H4 (cell line): ENCODE measurements around the gene FOXRED2. TPM values are rescaled to one million over a fixed set of nuclear protein-coding genes. Genes with fewer than 3 reads are reported as not detected.
"Not testable (repeated sequence)": the region's sequence is repeated elsewhere in the genome, so short reads cannot be mapped to it uniquely, and the experiment has no call there.

Source experiments
- DNase-seq: peaks from one replicate; pipeline ENCODE4 v3.0.0-alpha.2; 2015; ENCODE audit warnings: low spot score
- total RNA-seq: library from RNA; depleted of rRNA; stranded (reverse); fragments of >200 nt; shearing (Covaris generic); gene quantifications from 2 replicates; pipeline ENCODE4 v1.2.3, GENCODE V29; 2014

The FOXRED2 gene
- total RNA-seq, 1 experiment from 2014 or later = 21.6 TPM

GRCh38 chr22:36519906-36520305, 13.1 kb upstream of the FOXRED2 start:
- DNase-seq = not testable (repeated sequence)

DNA sequence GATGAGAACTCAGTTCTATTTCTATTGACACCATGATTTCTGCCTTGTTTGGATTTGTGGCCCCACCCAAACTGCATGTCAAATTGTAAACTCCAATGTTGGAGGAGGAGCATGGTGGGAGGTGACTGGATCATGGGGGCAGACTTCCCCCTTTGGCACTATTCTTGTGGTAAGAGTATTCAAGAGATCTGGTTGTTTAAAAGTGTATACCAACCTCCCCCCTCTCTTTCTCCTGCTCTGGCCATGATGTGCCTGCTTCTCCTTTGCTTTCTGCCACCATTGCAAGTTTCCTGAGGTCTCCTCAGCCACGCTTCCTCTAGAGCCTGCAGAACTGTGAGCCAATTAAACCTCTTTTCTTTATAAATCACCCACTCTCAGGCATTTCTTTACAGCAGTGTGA, 7.9 kb upstream of the FOXRED2 start:
- DNase-seq = no peak

GRCh38 chr22:36512991-36513390, 6.2 kb upstream of the FOXRED2 start:
- DNase-seq = no peak

GRCh38 chr22:36512333-36512732, 5.5 kb upstream of the FOXRED2 start:
- no peak for DNase-seq

GRCh38 chr22:36510966-36511881, 4.4 kb upstream of the FOXRED2 start:
- peak; percentile 25 for DNase-seq

- DNase-seq = no peak
Observed at GRCh38 chr22:36510384-36510783, 3.5 kb upstream of the FOXRED2 start.

DNA sequence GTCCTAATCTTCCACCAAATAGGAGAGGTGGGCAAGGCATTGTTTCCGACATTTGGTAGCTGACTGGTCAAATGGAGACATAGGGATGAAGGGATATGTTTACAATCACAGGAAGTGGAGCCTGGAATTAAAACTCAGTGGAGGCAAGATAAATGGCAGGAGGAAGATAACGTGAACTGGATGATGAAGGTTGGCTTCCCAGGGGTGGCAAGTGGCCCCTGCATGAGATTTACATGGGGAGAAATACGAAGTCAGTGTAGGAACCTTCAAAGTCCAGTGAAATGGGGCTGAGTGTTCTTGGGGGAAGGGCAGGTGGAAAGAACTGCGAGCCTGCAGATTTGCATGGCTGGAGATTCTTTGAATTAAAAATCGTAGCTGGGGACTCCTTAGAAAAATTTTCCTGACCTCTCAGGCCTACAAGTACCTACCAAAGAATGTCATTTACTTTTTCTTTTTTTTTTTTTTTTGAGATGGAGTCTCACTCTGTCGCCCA, 724 bp upstream of the FOXRED2 start:
- no peak for DNase-seq

GRCh38 chr22:36505998-36506635, 723 bp downstream of the FOXRED2 start:
- DNase-seq = no peak

- no peak for DNase-seq
Observed at GRCh38 chr22:36497910-36498665, 8.8 kb downstream of the FOXRED2 start.

- no peak for DNase-seq
Observed at GRCh38 chr22:36493690-36494110, 13.1 kb downstream of the FOXRED2 start.

DNA sequence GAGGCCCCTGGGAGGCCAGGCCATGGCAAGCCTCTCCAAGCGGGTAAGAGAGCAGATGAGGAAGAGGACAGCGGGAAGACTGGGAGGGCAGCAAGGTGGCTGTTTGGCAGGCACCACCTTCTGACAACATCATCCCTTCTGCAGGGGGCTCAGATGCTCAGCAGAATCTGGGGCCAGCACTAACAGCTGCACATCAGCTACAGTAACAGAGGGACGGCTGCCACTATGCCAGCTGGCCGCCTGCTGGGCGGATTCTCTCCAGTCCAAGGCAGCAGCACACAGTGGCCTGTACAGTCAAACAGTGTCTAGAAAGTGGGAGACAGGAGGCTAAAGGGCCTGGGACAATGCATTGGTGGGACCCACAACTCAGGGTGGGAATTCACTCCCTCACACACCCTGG, 14.7 kb downstream of the FOXRED2 start:
- no peak for DNase-seq

DNA sequence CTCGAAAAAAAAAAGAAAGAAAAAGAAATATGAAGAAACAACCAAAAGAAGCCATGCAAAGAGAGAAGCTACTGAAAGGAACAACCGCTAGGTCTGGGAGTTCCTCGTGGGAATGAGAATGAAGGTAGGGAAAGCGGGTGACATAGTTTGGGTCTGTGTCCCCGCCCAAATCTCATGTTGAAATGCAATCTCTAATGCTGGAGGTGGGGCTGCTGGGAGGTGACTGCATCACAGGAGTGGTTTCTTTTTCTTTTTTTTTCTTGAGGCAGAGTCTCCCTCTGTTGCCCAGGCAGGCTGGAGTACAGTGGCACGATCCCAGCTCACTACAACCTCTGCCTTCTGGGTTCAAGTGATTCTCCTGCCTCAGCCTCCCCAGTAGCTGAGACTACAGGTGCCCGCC, 15.7 kb downstream of the FOXRED2 start:
- DNase-seq = no peak

DNA sequence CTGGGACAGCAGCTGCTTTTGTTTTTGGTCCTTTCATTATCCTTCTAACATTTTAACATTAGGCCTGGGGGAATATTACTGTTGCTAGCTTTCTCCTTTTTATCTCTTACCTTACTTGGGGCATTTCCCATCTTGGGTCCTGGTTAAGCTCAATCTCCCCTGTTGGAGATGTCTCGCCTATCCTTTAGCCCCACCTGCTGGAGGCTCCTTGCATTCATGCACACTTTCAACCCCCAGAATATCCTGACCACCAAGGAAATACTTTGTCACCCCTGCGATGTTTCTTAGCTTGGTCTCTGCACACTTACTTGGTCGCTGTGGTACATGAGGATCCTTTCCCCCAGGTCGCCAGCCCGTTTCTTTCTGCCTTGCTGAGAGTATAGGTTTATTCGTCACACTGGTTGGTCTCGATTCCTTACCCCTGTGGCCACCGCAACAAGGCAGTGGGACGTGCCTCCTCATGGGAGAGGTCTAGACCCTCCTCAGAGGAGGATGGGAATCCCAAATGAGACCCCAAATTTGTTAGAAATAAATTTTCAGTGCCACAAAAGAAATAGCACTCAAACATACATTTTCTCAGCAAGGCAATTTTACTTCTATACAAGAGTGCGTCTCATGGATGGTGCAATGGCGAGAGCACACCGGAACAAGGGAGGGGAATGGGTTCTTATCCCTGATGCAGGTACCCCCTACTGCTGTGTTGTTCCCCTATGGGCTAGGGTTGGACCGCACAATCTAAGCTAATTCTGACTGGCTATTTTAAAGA, 20.0 kb downstream of the FOXRED2 start:
- no peak for DNase-seq

DNA sequence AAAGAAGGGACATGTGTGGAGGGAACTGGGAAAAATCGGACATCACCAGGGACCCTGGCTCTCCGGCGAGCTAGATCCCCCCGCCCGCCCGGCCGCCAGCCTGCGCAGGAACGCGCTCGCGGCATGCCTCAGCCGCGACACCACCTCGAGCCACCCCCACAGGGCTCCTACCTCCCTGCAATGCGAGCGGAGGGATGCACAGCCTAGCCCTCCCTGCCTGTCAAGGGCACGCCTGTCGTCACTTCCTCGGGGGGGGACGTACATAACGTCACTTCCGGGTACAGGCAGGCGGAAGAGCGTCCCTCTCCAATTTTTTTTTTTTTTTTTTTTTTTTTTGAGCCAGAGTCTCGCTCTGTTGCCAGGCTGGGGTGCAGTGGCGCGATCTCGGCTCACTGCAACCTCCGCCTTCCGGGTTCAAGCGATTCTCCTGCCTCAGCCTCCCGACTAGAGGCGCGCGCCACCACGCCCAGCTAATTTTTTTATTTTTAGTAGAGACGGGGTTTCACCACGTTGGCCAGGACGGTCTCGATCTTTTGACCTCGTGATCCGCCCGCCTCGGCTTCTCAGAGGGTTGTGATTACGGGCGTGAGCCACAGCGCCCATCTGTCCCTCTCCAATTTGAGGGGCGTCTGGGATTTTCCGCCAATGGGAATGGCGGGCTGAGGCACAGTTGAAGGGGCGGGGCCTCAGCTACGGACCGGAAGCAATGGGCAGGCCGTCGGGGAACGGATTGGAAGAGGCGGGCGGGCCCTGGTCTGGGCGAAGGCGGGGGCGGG, 25.3 kb downstream of the FOXRED2 start, which contains the start of gene TXN2:
TXN2 (minus strand) TSS at position 248 of the 776 bp plus-strand sequence. CDS start 803 bp downstream, outside the sequence.
- DNase-seq = peak; percentile 90

DNA sequence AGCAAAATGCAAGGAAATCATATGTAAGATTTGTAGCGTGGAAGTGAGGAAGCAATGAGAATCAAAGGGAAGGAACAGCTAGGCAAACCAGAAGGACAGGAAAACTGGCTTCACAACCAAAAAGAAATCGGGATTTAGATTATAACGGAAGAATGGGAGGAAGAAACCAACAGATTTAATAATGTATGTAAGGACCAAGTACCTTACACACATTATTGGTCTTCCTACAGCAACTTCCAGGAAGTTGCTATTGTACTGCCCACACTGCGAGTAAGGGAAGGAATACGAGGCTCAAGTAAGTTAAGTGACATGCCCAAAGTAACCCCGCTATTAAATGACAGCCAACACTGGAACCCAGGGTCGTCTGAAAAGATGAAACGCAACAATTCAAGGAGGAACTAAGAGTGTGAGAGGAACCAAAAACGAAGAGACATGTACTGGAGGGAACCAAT, 25.9 kb downstream of the FOXRED2 start:
- DNase-seq = peak; percentile 25

DNA sequence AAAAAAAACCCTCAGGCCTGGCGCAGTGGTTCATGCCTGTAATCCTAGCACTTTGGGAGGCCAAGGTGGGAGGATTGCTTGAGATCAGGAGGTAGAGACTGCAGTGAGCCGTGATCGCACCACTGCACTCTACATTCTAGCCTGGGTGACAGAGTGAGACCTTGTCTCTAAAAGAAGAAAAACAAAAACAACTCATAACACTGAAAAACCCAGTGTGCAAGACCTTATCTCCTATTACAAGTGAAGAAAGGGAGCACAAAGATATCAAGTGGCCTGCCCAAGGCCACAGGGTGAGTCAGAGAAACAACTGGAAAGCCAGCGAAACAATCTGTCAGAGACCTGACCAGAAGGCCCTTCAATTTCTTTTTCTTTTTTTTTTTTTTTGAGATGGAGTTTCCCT, 27.9 kb downstream of the FOXRED2 start:
- DNase-seq = no peak

GRCh38 chr22:36475341-36475740, 31.5 kb downstream of the FOXRED2 start:
- DNase-seq = no peak

DNA sequence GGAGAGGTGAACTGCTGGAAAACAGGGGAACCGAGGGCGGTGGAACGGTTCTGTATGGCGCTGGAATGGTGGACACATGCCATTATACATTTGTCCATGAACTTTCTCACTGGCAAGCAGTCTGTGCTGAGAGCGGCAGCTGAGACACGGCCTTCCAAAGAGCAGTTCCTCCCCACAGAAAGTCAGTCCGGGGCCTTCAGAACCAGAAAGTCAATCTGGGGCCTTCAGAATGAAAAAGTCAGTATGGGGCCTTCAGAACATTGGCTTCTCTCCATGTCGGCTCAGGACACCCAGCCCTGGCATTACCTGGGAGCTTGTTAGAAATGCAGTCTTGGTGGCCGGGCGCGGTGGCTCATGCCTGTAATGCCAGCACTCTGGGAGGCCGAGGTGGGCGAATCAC, 34.2 kb downstream of the FOXRED2 start:
- no peak for DNase-seq

DNA sequence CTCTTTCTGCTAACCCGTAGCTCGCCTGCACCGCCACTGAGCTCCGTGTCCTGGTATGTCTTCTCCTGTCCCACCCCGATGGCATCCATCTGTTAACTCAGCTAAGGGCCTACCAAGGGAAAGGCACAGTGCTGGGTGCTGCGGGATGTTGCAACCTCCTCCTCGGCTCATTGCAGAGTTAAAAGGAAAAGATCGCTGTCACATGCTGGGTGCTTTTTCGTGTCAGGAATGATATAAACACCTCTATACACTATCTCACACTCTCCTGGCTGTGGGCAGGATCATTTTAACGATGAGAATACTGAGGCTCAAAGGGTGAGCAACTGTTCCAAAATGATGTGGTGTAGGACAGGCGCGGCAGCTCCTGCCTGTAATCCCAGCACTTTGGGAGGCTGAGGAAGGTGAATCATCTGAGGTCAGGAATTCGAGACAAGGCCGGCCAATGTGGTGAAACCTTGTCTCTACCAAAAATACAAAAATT, 35.5 kb downstream of the FOXRED2 start:
- no peak for DNase-seq

DNA sequence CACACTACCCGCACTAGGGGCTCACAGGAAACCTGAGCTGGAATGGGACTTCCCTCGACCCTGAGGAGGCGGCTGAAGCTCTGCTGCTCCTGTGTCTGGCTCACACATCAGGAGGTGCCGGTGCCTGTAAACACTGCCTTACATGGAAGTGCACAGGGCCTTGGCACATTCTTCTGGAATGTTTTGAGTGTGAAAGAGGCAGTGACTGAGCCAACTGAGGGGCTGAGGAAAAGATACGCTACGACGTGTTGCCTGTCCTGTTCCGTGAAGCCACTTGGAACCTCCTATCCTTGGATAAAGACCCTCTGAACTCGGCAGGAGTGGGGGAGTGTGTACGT, 35.9 kb downstream of the FOXRED2 start:
- DNase-seq = no peak
